ENCODE data around the gene PARD3B. TPM values are rescaled to one million over a fixed set of nuclear protein-coding genes. Genes with fewer than 3 reads are reported as not detected.

Gene PARD3B
- total RNA-seq, 4 donors from 2014 or later, result 27.8 to 39.3 (median 33.7) TPM

GRCh38 chr2:205586626-205587025, 1041.4 kb downstream of the PARD3B start:
- no peak for DNase-seq (ENCODE audit: low spot score)
- no peak for TF ChIP-seq CTCF (IDR thresholded peaks at IDR 0.05)

GRCh38 chr2:205589479-205589878, 1044.2 kb downstream of the PARD3B start:
- TF ChIP-seq CTCF (IDR thresholded peaks at IDR 0.05), result no peak
- DNase-seq (ENCODE audit: low spot score), result no peak
- no peak for ATAC-seq (ENCODE audit: low FRiP score)

More at GRCh38 chr2:205586626-205587025, 1041.4 kb downstream of the PARD3B start:
- no peak for ATAC-seq (ENCODE audit: low FRiP score)

- ATAC-seq (ENCODE audit: low FRiP score) (no peak), DNase-seq (ENCODE audit: low spot score) (no peak)
- no peak for TF ChIP-seq CTCF (IDR thresholded peaks at IDR 0.05)
These were observed 1045.5 kb downstream of the PARD3B start for GRCh38 chr2:205590759-205591158.

- no peak for TF ChIP-seq CTCF (IDR thresholded peaks at IDR 0.05)
- DNase-seq (ENCODE audit: low spot score) (no peak), ATAC-seq (ENCODE audit: low FRiP score) (no peak)
These were observed 1048.6 kb downstream of the PARD3B start for GRCh38 chr2:205593891-205594290.

- TF ChIP-seq CTCF (IDR thresholded peaks at IDR 0.05), result no peak
- no peak for DNase-seq (ENCODE audit: low spot score)
- no peak for ATAC-seq (ENCODE audit: low FRiP score)
These were observed 1051.3 kb downstream of the PARD3B start for GRCh38 chr2:205596581-205596980.

- ATAC-seq (ENCODE audit: low FRiP score) (no peak), DNase-seq (ENCODE audit: low spot score) (no peak)
- TF ChIP-seq CTCF (IDR thresholded peaks at IDR 0.05), result no peak
These were observed 1060.5 kb downstream of the PARD3B start for GRCh38 chr2:205605638-205606304.

- no peak for DNase-seq (ENCODE audit: low spot score)
- ATAC-seq (ENCODE audit: low FRiP score), result no peak
- no peak for TF ChIP-seq CTCF (IDR thresholded peaks at IDR 0.05)
These were observed 1061.9 kb downstream of the PARD3B start for GRCh38 chr2:205607146-205607545.

All from omental fat pad (tissue), 4 donors.